MG63 (cell line): ENCODE results near the gene DNM3. TPM values are rescaled to one million over a fixed set of nuclear protein-coding genes. Genes with fewer than 3 reads are reported as not detected.
"Not testable (repeated sequence)": the region's sequence is repeated elsewhere in the genome, so short reads cannot be mapped to it uniquely, and the experiment has no call there.

Experiments
- DNase-seq: peaks from one replicate; pipeline ENCODE4 v3.0.0-alpha.2; 2020
- H3K27me3 ChIP-seq: fragments of 250-450 bp; sonication (Bioruptor Pico); 2 replicates; pipeline ENCODE4 v1.5.1; 2020; ENCODE audit warnings: mild to moderate bottlenecking, moderate library complexity
- H3K36me3 ChIP-seq: fragments of 250-450 bp; sonication (Bioruptor Pico); 2 replicates; pipeline ENCODE4 v1.5.1; 2020; ENCODE audit warnings: mild to moderate bottlenecking, moderate library complexity
- H3K4me3 ChIP-seq: fragments of 250-450 bp; sonication (Bioruptor Pico); 2 replicates; pipeline ENCODE4 v1.5.1; 2020; ENCODE audit warnings: mild to moderate bottlenecking, moderate library complexity
- H3K9me3 ChIP-seq: fragments of 250-450 bp; sonication (Bioruptor Pico); 2 replicates; pipeline ENCODE4 v1.5.1; 2020; ENCODE audit warnings: mild to moderate bottlenecking, moderate library complexity
- total RNA-seq: library from RNA; depleted of rRNA; stranded (reverse); fragments of >200 nt; shearing (Covaris generic); gene quantifications from 2 replicates; pipeline ENCODE4 v1.2.3, GENCODE V29; 2014; ENCODE audit warnings: low replicate concordance

Gene DNM3
- total RNA-seq, 1 experiment from 2014 or later = not detected

DNA sequence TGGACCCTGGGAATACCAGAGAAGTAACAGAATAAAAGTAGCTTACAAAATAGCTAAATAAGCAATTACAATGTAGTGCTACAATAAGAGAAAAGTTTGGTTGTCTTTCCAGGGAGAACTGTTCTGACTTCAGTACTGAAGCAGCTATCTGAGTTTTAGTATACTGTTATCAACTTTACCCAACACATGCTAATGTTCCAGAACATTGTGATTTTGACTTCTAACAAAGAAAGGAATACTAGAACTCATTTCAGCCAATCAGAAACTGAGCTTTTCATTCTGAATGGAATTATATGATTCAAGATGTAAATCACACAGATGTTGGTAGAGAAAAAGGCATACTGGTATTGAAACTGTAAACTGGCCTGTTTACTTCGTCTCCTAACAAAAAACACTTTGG, 579.1 kb downstream of the DNM3 start, which contains the start of gene C1orf105:
Gene C1orf105, plus strand, starts transcription at position 301 of the 400 bp plus-strand sequence. CDS start 201 bp downstream, outside the sequence.
- Histone ChIP-seq H3K27me3 (no peaks in the 10 kb centered on the region), H3K4me3 (no peak within 1 kb of the TSS), H3K36me3 (no peaks in the 10 kb centered on the region), H3K9me3 (no peaks in the 10 kb centered on the region)
- no peak for DNase-seq

- no peaks in the 10 kb centered on the region for H3K27me3 ChIP-seq
- no peaks in the 10 kb centered on the region for H3K36me3 ChIP-seq
- no peaks in the 10 kb centered on the region for H3K9me3 ChIP-seq
- H3K4me3 ChIP-seq = no peak overlapping the region
- DNase-seq = no peak
These were observed 580.8 kb downstream of the DNM3 start for GRCh38 chr1:172421974-172422604.

DNA sequence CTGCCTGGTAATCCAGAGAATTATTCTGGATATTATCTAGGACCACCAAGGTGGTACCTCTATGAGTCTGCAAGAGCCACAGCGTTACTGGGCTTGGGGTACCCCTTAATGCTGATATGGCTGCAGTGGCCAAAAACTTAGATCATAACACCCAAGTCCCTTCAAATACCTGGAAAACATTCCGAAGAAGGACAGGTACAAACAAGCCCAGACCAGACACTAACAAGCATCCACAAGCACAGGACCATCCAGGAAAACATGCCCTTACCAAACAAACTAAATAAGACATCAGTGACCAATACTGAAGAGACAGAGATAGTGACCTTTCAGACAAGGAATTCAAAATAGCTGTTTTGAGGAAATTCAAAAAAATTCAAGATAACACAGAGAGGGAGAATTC, 582.0 kb downstream of the DNM3 start:
- Histone ChIP-seq H3K27me3 (no peaks in the 10 kb centered on the region), H3K4me3 (no peak overlapping the region), H3K9me3 (no peaks in the 10 kb centered on the region), H3K36me3 (no peaks in the 10 kb centered on the region)
- DNase-seq = no peak

DNA sequence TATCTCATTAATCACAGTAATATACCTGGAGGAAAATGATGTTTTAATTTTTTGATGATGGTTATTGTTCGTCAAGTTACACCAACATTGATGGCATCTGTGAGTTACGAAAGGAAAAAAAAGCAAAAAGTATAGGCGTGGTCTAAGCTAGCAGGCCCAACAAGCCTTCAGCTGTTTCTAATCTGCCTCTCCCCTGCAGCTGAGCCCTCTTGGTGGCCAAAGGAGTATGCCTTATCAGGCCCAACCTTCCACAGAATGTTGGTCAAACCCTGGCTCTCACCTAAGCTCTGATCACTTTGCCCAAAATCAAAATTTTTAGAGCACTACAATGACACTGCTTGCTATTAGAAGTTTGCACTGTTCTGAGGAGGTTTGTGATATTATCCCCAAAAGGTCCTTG, 584.0 kb downstream of the DNM3 start:
- Histone ChIP-seq H3K27me3 (no peaks in the 10 kb centered on the region), H3K9me3 (no peaks in the 10 kb centered on the region), H3K4me3 (no peak overlapping the region), H3K36me3 (no peaks in the 10 kb centered on the region)
- no peak for DNase-seq

GRCh38 chr1:172427191-172427590, 585.9 kb downstream of the DNM3 start:
- no peak overlapping the region for H3K4me3 ChIP-seq
- DNase-seq = no peak
- H3K36me3 ChIP-seq = no peaks in the 10 kb centered on the region
- H3K27me3 ChIP-seq = no peaks in the 10 kb centered on the region
- H3K9me3 ChIP-seq = no peaks in the 10 kb centered on the region

DNA sequence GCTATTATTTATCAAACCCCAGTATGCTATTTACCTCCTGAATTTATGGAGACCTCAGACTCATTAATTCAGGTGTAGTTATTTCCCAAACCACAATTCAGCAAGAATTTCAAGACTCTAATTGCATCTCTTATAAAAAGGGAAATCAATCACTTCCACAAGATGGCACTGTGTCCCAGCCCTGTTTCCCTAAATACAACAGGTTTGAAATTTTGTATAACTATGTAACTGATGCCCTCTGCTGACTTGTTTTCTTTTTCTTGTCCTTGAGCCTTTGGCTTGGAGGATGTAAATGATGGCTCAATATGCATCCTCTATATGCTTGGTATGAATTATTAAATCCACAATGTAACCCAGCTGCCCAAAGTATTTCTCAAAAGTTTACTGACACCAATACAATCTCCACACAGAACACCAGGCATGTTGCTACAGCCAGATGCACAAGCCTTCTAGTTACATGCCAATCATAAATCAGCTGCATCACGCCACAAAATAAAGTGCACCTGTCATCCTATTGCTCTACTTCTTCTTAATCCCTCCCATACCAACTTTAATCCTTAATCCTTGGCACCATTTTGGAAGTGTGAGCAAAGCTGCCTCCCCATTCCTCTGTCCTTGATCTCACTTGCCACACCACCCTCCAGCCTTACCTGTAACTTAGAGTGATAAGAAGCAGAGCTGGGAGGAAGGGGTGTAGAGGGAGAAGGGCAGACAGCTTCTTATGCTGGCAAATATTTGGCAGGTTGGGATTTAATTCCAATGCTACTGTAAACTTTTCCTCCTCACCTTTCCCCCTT, 588.2 kb downstream of the DNM3 start:
- DNase-seq = peak; percentile 11
- Histone ChIP-seq H3K36me3 (no peaks in the 10 kb centered on the region), H3K27me3 (no peaks in the 10 kb centered on the region), H3K4me3 (no peak overlapping the region), H3K9me3 (no peaks in the 10 kb centered on the region)

GRCh38 chr1:172430128-172430454, 588.8 kb downstream of the DNM3 start:
- DNase-seq = no peak
- Histone ChIP-seq H3K36me3 (no peaks in the 10 kb centered on the region), H3K9me3 (no peaks in the 10 kb centered on the region), H3K4me3 (no peak overlapping the region), H3K27me3 (no peaks in the 10 kb centered on the region)

GRCh38 chr1:172431204-172431603, 589.9 kb downstream of the DNM3 start:
- H3K27me3 ChIP-seq = no peaks in the 10 kb centered on the region
- no peaks in the 10 kb centered on the region for H3K36me3 ChIP-seq
- H3K4me3 ChIP-seq = no peak overlapping the region
- no peaks in the 10 kb centered on the region for H3K9me3 ChIP-seq
- no peak for DNase-seq

DNA sequence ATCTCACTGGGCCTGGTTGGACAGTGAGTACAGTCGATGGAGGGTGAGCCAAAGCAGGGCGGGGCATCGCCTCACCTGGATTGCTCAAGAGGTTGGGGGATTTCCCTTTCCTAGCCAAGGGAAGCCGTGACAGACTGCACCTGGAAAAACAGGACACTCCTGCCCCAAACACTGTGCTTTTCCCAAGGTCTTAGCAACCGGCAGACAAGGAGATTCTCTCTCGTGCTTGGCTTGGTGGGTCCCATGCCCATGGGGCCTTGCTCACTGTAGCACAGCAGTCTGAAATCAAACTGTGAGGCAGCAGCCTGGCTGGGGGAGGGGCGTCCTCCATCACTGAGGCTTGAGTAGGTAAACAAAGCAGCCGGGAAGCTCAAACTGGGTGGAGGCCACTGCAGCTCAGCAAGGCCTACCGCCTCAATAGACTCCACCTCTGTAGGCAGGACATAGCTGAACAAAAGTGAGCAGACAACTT, 590.5 kb downstream of the DNM3 start:
- Histone ChIP-seq H3K9me3 (peaks cover 1% of the 10 kb centered on the region), H3K36me3 (0 out of 2 replicates have a peak, but pooled peaks cover under 1% of the 10 kb centered on the region), H3K4me3 (no peak overlapping the region), H3K27me3 (no peaks in the 10 kb centered on the region)
- no peak for DNase-seq

GRCh38 chr1:172437183-172437582, 595.9 kb downstream of the DNM3 start:
- H3K27me3 ChIP-seq, DNase-seq, H3K4me3 ChIP-seq, H3K9me3 ChIP-seq: not testable (repeated sequence)
- H3K36me3 ChIP-seq = peaks cover 12% of the 10 kb centered on the region

DNA sequence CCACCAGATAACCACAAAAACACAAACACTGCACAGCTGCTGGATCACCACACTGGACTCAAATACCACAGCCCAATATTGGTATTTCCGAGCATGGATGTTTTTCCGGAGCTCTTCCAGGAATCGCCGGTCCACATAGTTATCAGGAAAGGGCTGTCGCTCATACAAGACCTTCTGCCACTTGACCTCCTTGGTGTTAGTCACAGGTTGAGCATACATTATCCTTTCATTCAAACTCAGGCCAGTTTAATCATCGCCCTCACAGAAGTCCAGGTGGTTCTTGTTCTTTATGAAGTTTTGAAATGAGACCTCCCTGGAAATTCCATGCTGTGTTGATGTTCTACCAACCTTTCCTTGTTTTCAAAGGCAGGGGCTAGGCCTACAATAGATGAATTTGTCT, 601.1 kb downstream of the DNM3 start:
- peaks cover 11% of the 10 kb centered on the region for H3K36me3 ChIP-seq
- no peak for DNase-seq
- 0 out of 2 replicates have a peak, but pooled peaks cover 1% of the 10 kb centered on the region for H3K9me3 ChIP-seq
- H3K27me3 ChIP-seq = no peaks in the 10 kb centered on the region
- no peak overlapping the region for H3K4me3 ChIP-seq

- DNase-seq = no peak
- no peaks in the 10 kb centered on the region for H3K9me3 ChIP-seq
These were observed 601.7 kb downstream of the DNM3 start for GRCh38 chr1:172442843-172443565.

GRCh38 chr1:172443666-172444453, 602.6 kb downstream of the DNM3 start, which contains the start of gene PIGC:
Gene PIGC, minus strand, starts transcription at chr1:172444069. Its CDS starts 1,447 bp downstream, at chr1:172442622.
- no peaks in the 10 kb centered on the region for H3K9me3 ChIP-seq
- peaks cover 11% of the 10 kb centered on the region for H3K36me3 ChIP-seq
- peak; percentile 90 for DNase-seq
- H3K27me3 ChIP-seq = no peaks in the 10 kb centered on the region
- peak within 1 kb of the TSS; percentile 90 for H3K4me3 ChIP-seq

More at GRCh38 chr1:172442843-172443565, 601.7 kb downstream of the DNM3 start:
- H3K4me3 ChIP-seq = peak overlapping the region; percentile 90
- peaks cover 11% of the 10 kb centered on the region for H3K36me3 ChIP-seq
- no peaks in the 10 kb centered on the region for H3K27me3 ChIP-seq

DNA sequence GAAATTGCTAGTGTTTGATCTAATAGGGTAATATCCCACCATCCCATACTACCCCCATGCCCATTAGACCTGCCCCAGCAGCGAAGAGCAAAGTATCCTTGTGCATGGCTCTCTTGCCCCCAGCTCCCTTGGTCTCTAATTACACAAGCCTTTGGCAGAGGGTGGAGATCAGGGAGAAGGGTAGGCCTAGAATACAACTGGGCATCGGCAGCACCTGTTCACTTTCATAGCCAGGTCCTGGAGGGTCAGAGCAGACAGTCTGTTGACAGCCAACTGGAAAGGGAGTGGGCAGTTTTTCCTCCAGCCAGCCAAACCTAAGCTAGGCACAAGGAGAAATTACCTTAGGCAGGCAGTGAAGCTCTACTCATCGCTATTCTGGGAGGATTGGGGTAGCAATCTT, 605.2 kb downstream of the DNM3 start:
- no peaks in the 10 kb centered on the region for H3K27me3 ChIP-seq
- no peaks in the 10 kb centered on the region for H3K9me3 ChIP-seq
- DNase-seq = no peak
- H3K36me3 ChIP-seq = peaks cover 8% of the 10 kb centered on the region
- H3K4me3 ChIP-seq = no peak overlapping the region

DNA sequence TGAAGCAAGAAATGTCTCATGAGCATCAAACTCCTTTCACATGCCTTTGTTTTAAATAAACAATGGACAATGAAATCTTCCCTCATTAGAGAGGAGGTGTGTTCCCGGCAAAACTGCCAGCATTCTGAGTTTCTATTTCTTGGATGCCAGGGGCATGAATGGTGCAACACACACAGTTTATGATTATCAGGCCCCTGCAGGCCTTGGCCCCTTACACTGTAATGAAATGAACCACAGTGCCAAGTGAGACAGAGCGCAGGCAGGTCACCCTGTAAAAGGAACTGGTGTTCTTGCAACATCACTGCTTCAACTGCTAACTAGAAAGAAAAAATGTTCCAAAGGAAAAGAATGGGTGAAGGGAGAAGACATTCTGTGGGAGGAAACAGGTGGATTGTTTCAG, 606.3 kb downstream of the DNM3 start:
- Histone ChIP-seq H3K27me3 (no peaks in the 10 kb centered on the region), H3K36me3 (peaks cover under 1% of the 10 kb centered on the region), H3K9me3 (no peaks in the 10 kb centered on the region), H3K4me3 (no peak overlapping the region)
- DNase-seq = no peak

GRCh38 chr1:172448995-172449584, 607.8 kb downstream of the DNM3 start:
- no peaks in the 10 kb centered on the region for H3K9me3 ChIP-seq
- H3K4me3 ChIP-seq = no peak overlapping the region
- DNase-seq = no peak
- H3K27me3 ChIP-seq = no peaks in the 10 kb centered on the region
- no peaks in the 10 kb centered on the region; the same call in 1 of the 2 replicates for H3K36me3 ChIP-seq
